GM23338 (cell line): ENCODE measurements around the gene PTPRH. TPM values are rescaled to one million over a fixed set of nuclear protein-coding genes. Genes with fewer than 3 reads are reported as not detected.
A peak's percentile ranks its signal among the peaks of the same experiment; 100 is the strongest.

Source experiments
- ATAC-seq: fragments of 200-7000 bp; cut with Tn5 transposase; 3 replicates; pipeline ENCODE4 v1.9.1; 2020
- DNase-seq: peaks from one replicate; pipeline ENCODE4 v3.0.0-alpha.2; 2015; ENCODE audit warnings: low spot score
- H2AFZ ChIP-seq: fragments of 200-600 bp; sonication (generic); 2 replicates; pipeline ENCODE4 v1.8.0; 2016; ENCODE audit warnings: antibody characterized with exemption, mild to moderate bottlenecking, moderate library complexity
- H3F3A ChIP-seq: fragments of 200-600 bp; sonication (generic); replicated peaks from 2 replicates; pipeline ENCODE4 v1.8.0; 2017; ENCODE audit warnings: antibody characterized with exemption, mixed run types, low read depth
- H3K27ac ChIP-seq: fragments of 200-600 bp; sonication (generic); 2 replicates; pipeline ENCODE4 v1.6.1; 2016; ENCODE audit warnings: low read depth
- H3K27me3 ChIP-seq: fragments of 200-600 bp; sonication (generic); 2 replicates; pipeline ENCODE4 v1.8.0; 2016; ENCODE audit warnings: mild to moderate bottlenecking, mixed run types, moderate library complexity; ENCODE audit not compliant: insufficient read depth
- H3K36me3 ChIP-seq: fragments of 200-600 bp; sonication (generic); 2 replicates; pipeline ENCODE4 v1.8.0; 2016; ENCODE audit warnings: mild to moderate bottlenecking; ENCODE audit not compliant: insufficient read depth
- H3K4me1 ChIP-seq: fragments of 200-600 bp; sonication (generic); 2 replicates; pipeline ENCODE4 v1.8.0; 2016; ENCODE audit warnings: mild to moderate bottlenecking, moderate library complexity; ENCODE audit not compliant: insufficient read depth
- H3K4me2 ChIP-seq: fragments of 200-600 bp; sonication (generic); 2 replicates; pipeline ENCODE4 v1.7.1; 2017; ENCODE audit warnings: mixed run types
- H3K4me3 ChIP-seq: fragments of 200-600 bp; sonication (generic); 2 replicates; pipeline ENCODE4 v1.6.1; 2016; ENCODE audit warnings: mixed run types
- H3K79me2 ChIP-seq: fragments of 200-600 bp; sonication (generic); replicated peaks from 2 replicates; pipeline ENCODE4 v1.8.0; 2017; ENCODE audit warnings: mild to moderate bottlenecking; ENCODE audit not compliant: insufficient read depth
- H3K9me2 ChIP-seq: fragments of 200-600 bp; sonication (generic); 2 replicates; pipeline ENCODE4 v1.8.0; 2017; ENCODE audit not compliant: insufficient read depth
- H4K20me1 ChIP-seq: fragments of 200-600 bp; sonication (generic); replicated peaks from 2 replicates; pipeline ENCODE4 v1.8.0; 2017; ENCODE audit warnings: mild to moderate bottlenecking; ENCODE audit not compliant: insufficient read depth
- H3K27ac Mint-ChIP-seq: 2 replicates; pipeline ENCODE4 v1.8.0; 2020; ENCODE audit warnings: inconsistent platforms, mild to moderate bottlenecking, moderate library complexity, mixed read lengths
- H3K27me3 Mint-ChIP-seq: 3 replicates; pipeline ENCODE4 v1.8.0; 2022; ENCODE audit warnings: low read depth, mild to moderate bottlenecking, moderate library complexity, mixed read lengths, inconsistent platforms; ENCODE audit not compliant: insufficient read depth, poor library complexity
- H3K36me3 Mint-ChIP-seq: 3 replicates; pipeline ENCODE4 v1.8.0; 2021; ENCODE audit warnings: low read depth, mild to moderate bottlenecking, inconsistent platforms, moderate library complexity, mixed read lengths
- H3K4me1 Mint-ChIP-seq: 3 replicates; pipeline ENCODE4 v1.8.0; 2020; ENCODE audit warnings: mild to moderate bottlenecking, inconsistent platforms, mixed read lengths
- H3K4me3 Mint-ChIP-seq: 3 replicates; pipeline ENCODE4 v1.8.0; 2021; ENCODE audit warnings: moderate library complexity, mild to moderate bottlenecking, inconsistent platforms, mixed read lengths
- H3K9me3 Mint-ChIP-seq: 3 replicates; pipeline ENCODE4 v1.8.0; 2020; ENCODE audit warnings: moderate library complexity, mild to moderate bottlenecking, inconsistent platforms, mixed read lengths
- CREB1 ChIP-seq: fragments of 250-450 bp; sonication (Bioruptor Pico); IDR thresholded peaks from 2 replicates; pipeline ENCODE4 v1.5.0; 2020; ENCODE audit warnings: low read depth, mild to moderate bottlenecking, moderate library complexity
- ETS1 ChIP-seq: IDR thresholded peaks from 2 replicates; pipeline ENCODE4 v1.6.1; 2016; ENCODE audit warnings: antibody characterized with exemption
- EZH2phosphoT487 ChIP-seq: fragments of 200-600 bp; sonication (generic); IDR thresholded peaks from one replicate; pipeline ENCODE4 v1.8.1; 2018; ENCODE audit warnings: antibody characterized with exemption; ENCODE audit not compliant: unreplicated experiment
- JUNB ChIP-seq: IDR thresholded peaks from one replicate; pipeline ENCODE4 v1.6.1; 2016; ENCODE audit warnings: antibody characterized with exemption; ENCODE audit not compliant: unreplicated experiment
- ZNF114 ChIP-seq: fragments of 250-450 bp; sonication (Bioruptor Pico); IDR thresholded peaks from 2 replicates; pipeline ENCODE4 v1.5.0; 2020; ENCODE audit warnings: mild to moderate bottlenecking, moderate library complexity
- ZNF331 ChIP-seq: fragments of 250-450 bp; sonication (Bioruptor Pico); IDR thresholded peaks from 2 replicates; pipeline ENCODE4 v1.5.0; 2020; ENCODE audit warnings: low read depth, mild to moderate bottlenecking, moderate library complexity
- ZNF462 ChIP-seq: fragments of 250-450 bp; sonication (Bioruptor Pico); IDR thresholded peaks from 2 replicates; pipeline ENCODE4 v1.5.0; 2020; ENCODE audit warnings: mild to moderate bottlenecking, moderate library complexity
- polyA plus RNA-seq: library from polyadenylated mRNA; unstranded; fragments of >200 nt; fragmentation: Nextera tagmentation; extraction: Ambion mirVana; gene quantifications from 2 replicates; pipeline ENCODE4 v1.2.1, GENCODE V29; 2016
- total RNA-seq: library from RNA; depleted of rRNA; stranded (reverse); fragments of >200 nt; shearing (Covaris generic); gene quantifications from 2 replicates; pipeline ENCODE4 v1.2.3, GENCODE V29; 2014
- TF ChIP-seq, protein P1 (sequence below), 2 experiments: fragments of 200-600 bp in 1 of 2; sonication (generic) in 1 of 2; conservative IDR thresholded peaks; 2 replicates each; pipeline versions ENCODE4 v1.5.1 to v1.6.1; 2016 to 2017; ENCODE audit warnings: antibody characterized with exemption in 2 of 2, low read depth in 2 of 2, mild to moderate bottlenecking in 2 of 2, moderate library complexity in 1 of 2

The PTPRH gene
- total and polyA plus RNA-seq, 2 experiments from 2014 or later = 0.16 to 2.1 TPM

- Histone ChIP-seq H3K9me2 (no peaks in the 10 kb centered on the region), H3K79me2 (no peaks in the 10 kb centered on the region), H2AFZ (peak within 1 kb of the TSS; percentile 18; the same call in 1 of the 2 replicates), H4K20me1 (no peaks in the 10 kb centered on the region; the same call in 1 of the 2 replicates), H3K27ac (0 out of 2 replicates have a peak within 1 kb of the TSS, but pooled peaks have one; percentile 32), H3K27me3 (peaks cover 9% of the 10 kb centered on the region; the same call in 1 of the 2 replicates), H3K4me1 (peaks cover 25% of the 10 kb centered on the region), H3K36me3 (no peaks in the 10 kb centered on the region; the same call in 1 of the 2 replicates), H3F3A (peaks cover 14% of the 10 kb centered on the region; the same call in 1 of the 2 replicates), H3K4me2 (peak within 1 kb of the TSS; percentile 84), H3K4me3 (peak within 1 kb of the TSS; percentile 56)
- H3K36me3 Mint-ChIP-seq = peaks cover 35% of the 10 kb centered on the region
- peaks cover 5% of the 10 kb centered on the region for H3K9me3 Mint-ChIP-seq
- no peak for TF ChIP-seq CREB1 (CRISPR knock-in tag)
- no peak for TF ChIP-seq ZNF114 (CRISPR knock-in tag)
- TF ChIP-seq, protein P1, sequence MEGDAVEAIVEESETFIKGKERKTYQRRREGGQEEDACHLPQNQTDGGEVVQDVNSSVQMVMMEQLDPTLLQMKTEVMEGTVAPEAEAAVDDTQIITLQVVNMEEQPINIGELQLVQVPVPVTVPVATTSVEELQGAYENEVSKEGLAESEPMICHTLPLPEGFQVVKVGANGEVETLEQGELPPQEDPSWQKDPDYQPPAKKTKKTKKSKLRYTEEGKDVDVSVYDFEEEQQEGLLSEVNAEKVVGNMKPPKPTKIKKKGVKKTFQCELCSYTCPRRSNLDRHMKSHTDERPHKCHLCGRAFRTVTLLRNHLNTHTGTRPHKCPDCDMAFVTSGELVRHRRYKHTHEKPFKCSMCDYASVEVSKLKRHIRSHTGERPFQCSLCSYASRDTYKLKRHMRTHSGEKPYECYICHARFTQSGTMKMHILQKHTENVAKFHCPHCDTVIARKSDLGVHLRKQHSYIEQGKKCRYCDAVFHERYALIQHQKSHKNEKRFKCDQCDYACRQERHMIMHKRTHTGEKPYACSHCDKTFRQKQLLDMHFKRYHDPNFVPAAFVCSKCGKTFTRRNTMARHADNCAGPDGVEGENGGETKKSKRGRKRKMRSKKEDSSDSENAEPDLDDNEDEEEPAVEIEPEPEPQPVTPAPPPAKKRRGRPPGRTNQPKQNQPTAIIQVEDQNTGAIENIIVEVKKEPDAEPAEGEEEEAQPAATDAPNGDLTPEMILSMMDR (conservative IDR thresholded peaks at IDR 0.05; ENCODE audit: low read depth in 2 of 2) = no peak
- no peak for TF ChIP-seq EZH2phosphoT487
- no peak for TF ChIP-seq ETS1
- TF ChIP-seq ZNF462 (CRISPR knock-in tag) = no peak
- TF ChIP-seq ZNF331 (CRISPR knock-in tag) = no peak
- no peak for TF ChIP-seq JUNB
- DNase-seq = peak; percentile 83
- H3K27ac Mint-ChIP-seq = 0 out of 2 replicates have a peak within 1 kb of the TSS, but pooled peaks have one; percentile 4
- peak within 1 kb of the TSS; percentile 65 for H3K4me3 Mint-ChIP-seq
- peaks cover 36% of the 10 kb centered on the region for H3K4me1 Mint-ChIP-seq
- ATAC-seq = peak; percentile 37
- H3K27me3 Mint-ChIP-seq = peaks cover 19% of the 10 kb centered on the region
Measured at GRCh38 chr19:55149078-55150003, 60.0 kb downstream of the PTPRH start, which contains the start of gene TNNT1. Gene TNNT1, minus strand, starts transcription at chr19:55149206. Its CDS starts 2,049 bp downstream, at chr19:55147157.
